Keratinocyte (primary cell): ENCODE measurements around the gene TMEM39A.

Experiments
- CTCF ChIP-seq, 3 experiments: IDR thresholded peaks in 1 of 3; conservative IDR thresholded peaks in 1 of 3; optimal IDR thresholded peaks in 1 of 3; 2 replicates in 2 of 3; 3 replicates in 1 of 3; pipeline versions ENCODE3 to v1.5.1; 2011; ENCODE audit warnings: low read length in 3 of 3, mild to moderate bottlenecking in 3 of 3, moderate library complexity in 2 of 3, control low read depth in 1 of 3, inconsistent platforms in 1 of 3; ENCODE audit not compliant: insufficient read depth in 2 of 3; ENCODE audit errors: extremely low read depth in 1 of 3
- EZH2 ChIP-seq: IDR thresholded peaks from one replicate; pipeline ENCODE4 v1.6.1; 2012; ENCODE audit warnings: inconsistent platforms, mild to moderate bottlenecking, low read length, moderate library complexity

- TF ChIP-seq CTCF (optimal IDR thresholded peaks at IDR 0.05 in 1 of 3, IDR thresholded peaks at IDR 0.05 in 1 of 3, conservative IDR thresholded peaks at IDR 0.05 in 1 of 3; ENCODE audit: extremely low read depth in 1 of 3, insufficient read depth in 2 of 3, low read length in 3 of 3) (no peak), EZH2 (no peak)
These were observed 60.2 kb downstream of the TMEM39A start for GRCh38 chr3:119403201-119403600.
